ENCODE results near the gene MEGF10. TPM values are rescaled to one million over a fixed set of nuclear protein-coding genes. Genes with fewer than 3 reads are reported as not detected.

The MEGF10 gene
- total RNA-seq, 4 donors from 2014 or later: 0.27 to 5.4 (median 0.97) TPM

- Histone ChIP-seq H3K4me3 (no peak overlapping the region), H3K4me1 (no peaks in the 10 kb centered on the region), H3K27ac (no peak overlapping the region), H3K9me3 (no peaks in the 10 kb centered on the region), H3K36me3 (no peaks in the 10 kb centered on the region), H3K27me3 (no peaks in the 10 kb centered on the region)
- 69 to 78% methylated on average over 3 to 4 of the region's 4 CpGs for WGBS, 2 donors (ENCODE audit: low coverage in 1 of 2)
- no peak for ATAC-seq
- TF ChIP-seq CTCF (IDR thresholded peaks at IDR 0.05) (no peak), POLR2AphosphoS5 (IDR thresholded peaks at IDR 0.05) (no peak), POLR2A (IDR thresholded peaks at IDR 0.05) (no peak), EP300 (IDR thresholded peaks at IDR 0.05) (no peak)
Measured at GRCh38 chr5:127423173-127423798, 132.7 kb downstream of the MEGF10 start.

- Histone ChIP-seq H3K4me1 (no peaks in the 10 kb centered on the region), H3K4me3 (no peak overlapping the region), H3K27ac (no peak overlapping the region), H3K36me3 (no peaks in the 10 kb centered on the region), H3K9me3 (no peaks in the 10 kb centered on the region), H3K27me3 (no peaks in the 10 kb centered on the region)
- no peak for ATAC-seq
- WGBS, 2 donors (ENCODE audit: low coverage in 1 of 2): 35 to 53% methylated on average over 2 to 4 of the region's 4 CpGs
- TF ChIP-seq CTCF (IDR thresholded peaks at IDR 0.05): no peak
- TF ChIP-seq EP300 (IDR thresholded peaks at IDR 0.05): no peak
- TF ChIP-seq POLR2A (IDR thresholded peaks at IDR 0.05): no peak
- no peak for TF ChIP-seq POLR2AphosphoS5 (IDR thresholded peaks at IDR 0.05)
Measured at GRCh38 chr5:127425037-127425436, 134.4 kb downstream of the MEGF10 start.

GRCh38 chr5:127425868-127426267, 135.3 kb downstream of the MEGF10 start:
- TF ChIP-seq CTCF (IDR thresholded peaks at IDR 0.05) (no peak), POLR2A (IDR thresholded peaks at IDR 0.05) (no peak), EP300 (IDR thresholded peaks at IDR 0.05) (no peak), POLR2AphosphoS5 (IDR thresholded peaks at IDR 0.05) (no peak)
- no peak overlapping the region for H3K27ac ChIP-seq
- no peak for ATAC-seq
- WGBS, 2 donors (ENCODE audit: low coverage in 1 of 2): 75% methylated on average over 1 of the region's 1 CpG; no CpG with 5 or more reads in 1 of the 2 donors
- H3K27me3 ChIP-seq: no peaks in the 10 kb centered on the region
- H3K4me3 ChIP-seq: no peak overlapping the region
- no peaks in the 10 kb centered on the region for H3K9me3 ChIP-seq
- no peaks in the 10 kb centered on the region for H3K36me3 ChIP-seq
- H3K4me1 ChIP-seq: no peaks in the 10 kb centered on the region

GRCh38 chr5:127426661-127427060, 136.1 kb downstream of the MEGF10 start:
- Histone ChIP-seq H3K9me3 (no peaks in the 10 kb centered on the region), H3K4me3 (no peak overlapping the region), H3K27ac (no peak overlapping the region), H3K4me1 (no peaks in the 10 kb centered on the region), H3K27me3 (no peaks in the 10 kb centered on the region), H3K36me3 (no peaks in the 10 kb centered on the region)
- no peak for ATAC-seq
- 40% methylated on average over 1 of the region's 2 CpGs; no CpG with 5 or more reads in 1 of the 2 donors for WGBS, 2 donors (ENCODE audit: low coverage in 1 of 2)
- TF ChIP-seq POLR2A (IDR thresholded peaks at IDR 0.05) (no peak), CTCF (IDR thresholded peaks at IDR 0.05) (no peak), POLR2AphosphoS5 (IDR thresholded peaks at IDR 0.05) (no peak), EP300 (IDR thresholded peaks at IDR 0.05) (no peak)

GRCh38 chr5:127428276-127428675, 137.7 kb downstream of the MEGF10 start:
- Histone ChIP-seq H3K27ac (no peak overlapping the region), H3K27me3 (no peaks in the 10 kb centered on the region), H3K9me3 (no peaks in the 10 kb centered on the region), H3K4me3 (no peak overlapping the region), H3K36me3 (no peaks in the 10 kb centered on the region), H3K4me1 (no peaks in the 10 kb centered on the region)
- ATAC-seq: no peak
- no peak for TF ChIP-seq POLR2A (IDR thresholded peaks at IDR 0.05)
- no peak for TF ChIP-seq POLR2AphosphoS5 (IDR thresholded peaks at IDR 0.05)
- no peak for TF ChIP-seq CTCF (IDR thresholded peaks at IDR 0.05)
- TF ChIP-seq EP300 (IDR thresholded peaks at IDR 0.05): no peak
- 86 to 96% methylated on average over 2 of the region's 2 CpGs for WGBS, 2 donors (ENCODE audit: low coverage in 1 of 2)

Measured in gastroesophageal sphincter (tissue), 4 donors.